Measurements from ENCODE around the gene GATAD2B.

The GATAD2B gene

GRCh38 chr1:153777648-153778047 is 145.1 kb downstream of the GATAD2B start:
- Histone ChIP-seq H3K9ac (no peak overlapping the region), H3K27ac (peak overlapping the region; percentile 82), H3K4me3 (ENCODE audit: low read depth, low read length) (no peak overlapping the region), H3K4me2 (ENCODE audit: low read length) (peak overlapping the region; percentile 29), H3K9me3 (ENCODE audit: control insufficient read depth, low read length) (no peaks in the 10 kb centered on the region), H3K79me2 (no peaks in the 10 kb centered on the region), H2AFZ (no peak overlapping the region), H3K27me3 (ENCODE audit: control insufficient read depth, insufficient read depth, low read length) (no peaks in the 10 kb centered on the region), H3K4me1 (peaks cover 39% of the 10 kb centered on the region), H3K36me3 (ENCODE audit: control insufficient read depth, insufficient read depth, low read length) (no peaks in the 10 kb centered on the region)
- TF ChIP-seq CTCF (IDR thresholded peaks at IDR 0.05): no peak

DNA sequence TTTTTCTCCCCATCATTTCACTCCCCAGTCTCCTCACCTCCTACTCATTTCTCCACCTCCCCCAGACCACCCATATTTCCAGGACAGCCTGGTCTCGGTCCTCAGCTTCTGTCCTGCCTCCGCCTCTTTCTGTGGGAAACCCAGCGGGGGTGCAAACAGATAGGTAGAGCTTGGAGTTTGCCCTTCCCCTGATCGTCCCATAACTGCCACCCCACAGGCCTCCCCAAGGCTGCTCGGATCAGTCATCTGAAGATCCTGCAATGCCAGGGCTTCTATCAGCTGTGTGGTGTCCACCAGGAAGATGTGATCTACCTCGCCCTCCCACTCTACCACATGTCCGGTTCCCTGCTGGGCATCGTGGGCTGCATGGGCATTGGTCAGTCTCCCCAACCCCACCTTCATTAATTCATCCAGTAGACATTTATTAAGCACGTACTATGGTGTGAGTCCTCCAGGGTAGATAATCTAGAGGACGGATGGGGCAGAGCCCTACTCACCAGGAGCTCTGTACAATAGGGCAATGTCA is 145.9 kb downstream of the GATAD2B start:
- Histone ChIP-seq H3K9me3 (ENCODE audit: control insufficient read depth, low read length) (no peaks in the 10 kb centered on the region), H3K79me2 (no peaks in the 10 kb centered on the region), H3K9ac (no peak overlapping the region), H3K4me3 (ENCODE audit: low read depth, low read length) (no peak overlapping the region), H3K27ac (peak overlapping the region; percentile 82), H3K4me1 (peaks cover 47% of the 10 kb centered on the region), H2AFZ (no peak overlapping the region), H3K27me3 (ENCODE audit: control insufficient read depth, insufficient read depth, low read length) (no peaks in the 10 kb centered on the region), H3K36me3 (ENCODE audit: control insufficient read depth, insufficient read depth, low read length) (no peaks in the 10 kb centered on the region), H3K4me2 (ENCODE audit: low read length) (peak overlapping the region; percentile 91)
- TF ChIP-seq CTCF (IDR thresholded peaks at IDR 0.05): no peak

GRCh38 chr1:153776352-153776751 is 146.4 kb downstream of the GATAD2B start:
- peaks cover 47% of the 10 kb centered on the region for H3K4me1 ChIP-seq
- peak overlapping the region; percentile 79 for H2AFZ ChIP-seq
- H3K27ac ChIP-seq: peak overlapping the region; percentile 82
- no peaks in the 10 kb centered on the region for H3K27me3 ChIP-seq (ENCODE audit: control insufficient read depth, insufficient read depth, low read length)
- peak overlapping the region; percentile 91 for H3K4me2 ChIP-seq (ENCODE audit: low read length)
- no peaks in the 10 kb centered on the region for H3K79me2 ChIP-seq
- no peak overlapping the region for H3K9ac ChIP-seq
- no peaks in the 10 kb centered on the region for H3K9me3 ChIP-seq (ENCODE audit: control insufficient read depth, low read length)
- H3K4me3 ChIP-seq (ENCODE audit: low read depth, low read length): peak overlapping the region; percentile 60
- H3K36me3 ChIP-seq (ENCODE audit: control insufficient read depth, insufficient read depth, low read length): no peaks in the 10 kb centered on the region
- no peak for TF ChIP-seq CTCF (IDR thresholded peaks at IDR 0.05)

GRCh38 chr1:153775458-153776327 is 147.1 kb downstream of the GATAD2B start:
- peaks cover 44% of the 10 kb centered on the region for H3K4me1 ChIP-seq
- TF ChIP-seq CTCF (IDR thresholded peaks at IDR 0.05): no peak
- H3K36me3 ChIP-seq (ENCODE audit: control insufficient read depth, insufficient read depth, low read length): no peaks in the 10 kb centered on the region

More at GRCh38 chr1:153775458-153776327, 147.1 kb downstream of the GATAD2B start:
- peak overlapping the region; percentile 82 for H3K27ac ChIP-seq
- no peaks in the 10 kb centered on the region for H3K9me3 ChIP-seq (ENCODE audit: control insufficient read depth, low read length)
- H3K4me2 ChIP-seq (ENCODE audit: low read length): peak overlapping the region; percentile 91
- no peak overlapping the region for H3K9ac ChIP-seq
- peak overlapping the region; percentile 79 for H2AFZ ChIP-seq
- peak overlapping the region; percentile 60 for H3K4me3 ChIP-seq (ENCODE audit: low read depth, low read length)
- no peaks in the 10 kb centered on the region for H3K79me2 ChIP-seq
- no peaks in the 10 kb centered on the region for H3K27me3 ChIP-seq (ENCODE audit: control insufficient read depth, insufficient read depth, low read length)
